ENCODE data around the gene HFE.
"Not testable (repeated sequence)": the region's sequence is repeated elsewhere in the genome, so short reads cannot be mapped to it uniquely, and the experiment has no call there.

HFE gene, protein sequence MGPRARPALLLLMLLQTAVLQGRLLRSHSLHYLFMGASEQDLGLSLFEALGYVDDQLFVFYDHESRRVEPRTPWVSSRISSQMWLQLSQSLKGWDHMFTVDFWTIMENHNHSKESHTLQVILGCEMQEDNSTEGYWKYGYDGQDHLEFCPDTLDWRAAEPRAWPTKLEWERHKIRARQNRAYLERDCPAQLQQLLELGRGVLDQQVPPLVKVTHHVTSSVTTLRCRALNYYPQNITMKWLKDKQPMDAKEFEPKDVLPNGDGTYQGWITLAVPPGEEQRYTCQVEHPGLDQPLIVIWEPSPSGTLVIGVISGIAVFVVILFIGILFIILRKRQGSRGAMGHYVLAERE

DNA sequence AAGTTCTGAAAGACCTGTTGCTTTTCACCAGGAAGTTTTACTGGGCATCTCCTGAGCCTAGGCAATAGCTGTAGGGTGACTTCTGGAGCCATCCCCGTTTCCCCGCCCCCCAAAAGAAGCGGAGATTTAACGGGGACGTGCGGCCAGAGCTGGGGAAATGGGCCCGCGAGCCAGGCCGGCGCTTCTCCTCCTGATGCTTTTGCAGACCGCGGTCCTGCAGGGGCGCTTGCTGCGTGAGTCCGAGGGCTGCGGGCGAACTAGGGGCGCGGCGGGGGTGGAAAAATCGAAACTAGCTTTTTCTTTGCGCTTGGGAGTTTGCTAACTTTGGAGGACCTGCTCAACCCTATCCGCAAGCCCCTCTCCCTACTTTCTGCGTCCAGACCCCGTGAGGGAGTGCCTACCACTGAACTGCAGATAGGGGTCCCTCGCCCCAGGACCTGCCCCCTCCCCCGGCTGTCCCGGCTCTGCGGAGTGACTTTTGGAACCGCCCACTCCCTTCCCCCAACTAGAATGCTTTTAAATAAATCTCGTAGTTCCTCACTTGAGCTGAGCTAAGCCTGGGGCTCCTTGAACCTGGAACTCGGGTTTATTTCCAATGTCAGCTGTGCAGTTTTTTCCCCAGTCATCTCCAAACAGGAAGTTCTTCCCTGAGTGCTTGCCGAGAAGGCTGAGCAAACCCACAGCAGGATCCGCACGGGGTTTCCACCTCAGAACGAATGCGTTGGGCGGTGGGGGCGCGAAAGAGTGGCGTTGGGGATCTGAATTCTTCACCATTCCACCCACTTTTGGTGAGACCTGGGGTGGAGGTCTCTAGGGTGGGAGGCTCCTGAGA lies at the start of gene HFE:
Gene HFE (plus strand): TSS at position 146 of the 832 bp plus-strand sequence. CDS start 12 bp downstream, at position 158.
- peak; percentile 3 for DNase-seq (ENCODE audit: low read depth)

DNA sequence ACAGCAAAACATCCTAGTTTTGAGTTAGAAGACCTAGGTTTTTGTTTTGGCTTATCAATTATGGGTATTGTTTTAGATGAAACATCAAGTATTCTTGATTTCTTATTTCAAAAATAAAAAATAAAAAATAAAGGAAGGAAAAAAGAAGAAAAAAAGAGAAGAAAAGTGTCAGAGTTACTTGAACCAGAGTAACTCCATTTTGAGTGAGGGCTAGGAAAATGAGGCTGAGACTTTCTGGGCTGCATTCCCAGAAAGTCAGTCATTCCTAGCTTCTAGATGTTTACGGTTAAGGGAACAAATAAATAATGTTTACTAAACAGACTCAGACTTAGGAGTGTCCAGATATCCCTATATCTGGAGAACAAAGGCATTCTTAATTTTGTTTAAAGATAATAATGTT lies 45.3 kb upstream of the HFE start:
- DNase-seq (ENCODE audit: low read depth): no peak

DNA sequence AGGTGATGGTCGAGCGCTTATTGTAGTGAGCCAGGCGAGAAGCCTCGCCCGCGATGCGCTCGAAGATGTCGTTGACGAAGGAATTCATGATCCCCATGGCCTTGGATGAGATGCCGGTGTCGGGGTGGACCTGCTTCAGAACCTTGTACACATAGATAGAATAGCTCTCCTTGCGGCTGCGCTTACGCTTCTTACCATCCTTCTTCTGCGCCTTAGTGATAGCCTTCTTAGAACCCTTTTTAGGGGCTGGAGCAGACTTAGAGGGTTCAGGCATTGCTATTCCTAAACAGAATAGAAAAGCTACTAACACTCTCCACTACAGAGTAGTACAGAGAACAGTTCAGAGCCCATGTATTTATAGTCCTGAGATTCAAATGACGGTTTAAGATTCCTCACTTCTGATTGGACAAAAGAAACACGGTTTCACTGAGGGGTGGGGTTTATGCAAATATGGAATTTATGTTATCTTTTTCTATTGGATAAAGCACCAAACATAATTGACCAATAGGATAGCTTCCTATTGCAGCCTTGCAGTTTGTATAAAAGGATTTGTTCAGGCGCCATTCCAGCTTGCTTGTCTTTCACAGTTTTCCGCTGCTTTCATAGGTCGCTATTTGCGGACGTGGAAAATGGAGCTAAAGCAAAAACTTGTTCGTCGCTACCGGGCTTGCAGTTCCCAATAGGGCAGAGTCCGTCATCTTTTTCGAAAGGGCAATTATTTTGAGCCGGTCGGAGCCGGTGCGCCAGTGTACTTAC lies 43.7 kb upstream of the HFE start:
- peak; percentile 59 for DNase-seq (ENCODE audit: low read depth)

DNA sequence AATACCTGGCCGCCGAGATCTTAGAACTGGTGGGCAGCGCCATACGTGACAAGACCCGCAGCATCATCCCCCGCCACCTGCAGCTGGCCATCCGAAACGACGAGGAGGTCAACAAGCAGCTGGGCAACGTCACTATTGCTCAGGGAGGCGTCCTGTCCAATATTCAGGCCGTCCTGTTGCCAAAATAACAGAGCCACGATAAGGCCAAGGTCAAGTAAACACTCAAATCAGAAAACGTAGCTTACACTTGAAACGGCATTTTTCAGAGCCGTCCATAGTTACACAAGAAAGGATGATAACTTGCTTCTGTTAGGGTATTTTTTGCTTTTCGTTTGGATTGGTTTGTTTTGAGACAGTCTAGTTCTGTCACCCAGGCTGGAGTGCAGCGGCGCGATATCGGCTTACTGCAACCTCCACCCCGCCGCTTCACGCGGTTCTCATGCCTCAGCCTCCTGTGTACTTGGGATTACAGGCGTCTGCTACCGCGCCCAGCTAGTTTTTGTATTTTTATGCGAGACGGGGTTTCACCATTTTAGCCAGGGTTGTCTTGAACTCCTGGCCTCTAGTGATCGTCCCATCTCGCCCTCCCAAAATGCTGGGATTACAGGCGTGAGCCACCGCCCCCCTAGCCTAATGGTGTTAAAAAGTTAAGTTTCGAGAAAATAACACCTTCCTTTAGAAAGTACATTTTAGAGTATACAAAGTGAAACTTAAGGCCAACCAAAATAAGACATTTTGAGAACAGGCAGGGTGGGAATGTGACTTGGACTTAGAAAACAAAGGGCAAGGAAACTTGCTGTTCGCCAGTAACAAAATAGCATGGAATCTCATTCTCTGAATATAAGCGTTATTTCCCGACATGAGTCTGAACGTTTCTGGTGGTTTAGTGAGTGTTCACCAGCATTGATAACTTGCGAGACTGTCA lies 42.8 kb upstream of the HFE start:
- no peak for DNase-seq (ENCODE audit: low read depth)

DNA sequence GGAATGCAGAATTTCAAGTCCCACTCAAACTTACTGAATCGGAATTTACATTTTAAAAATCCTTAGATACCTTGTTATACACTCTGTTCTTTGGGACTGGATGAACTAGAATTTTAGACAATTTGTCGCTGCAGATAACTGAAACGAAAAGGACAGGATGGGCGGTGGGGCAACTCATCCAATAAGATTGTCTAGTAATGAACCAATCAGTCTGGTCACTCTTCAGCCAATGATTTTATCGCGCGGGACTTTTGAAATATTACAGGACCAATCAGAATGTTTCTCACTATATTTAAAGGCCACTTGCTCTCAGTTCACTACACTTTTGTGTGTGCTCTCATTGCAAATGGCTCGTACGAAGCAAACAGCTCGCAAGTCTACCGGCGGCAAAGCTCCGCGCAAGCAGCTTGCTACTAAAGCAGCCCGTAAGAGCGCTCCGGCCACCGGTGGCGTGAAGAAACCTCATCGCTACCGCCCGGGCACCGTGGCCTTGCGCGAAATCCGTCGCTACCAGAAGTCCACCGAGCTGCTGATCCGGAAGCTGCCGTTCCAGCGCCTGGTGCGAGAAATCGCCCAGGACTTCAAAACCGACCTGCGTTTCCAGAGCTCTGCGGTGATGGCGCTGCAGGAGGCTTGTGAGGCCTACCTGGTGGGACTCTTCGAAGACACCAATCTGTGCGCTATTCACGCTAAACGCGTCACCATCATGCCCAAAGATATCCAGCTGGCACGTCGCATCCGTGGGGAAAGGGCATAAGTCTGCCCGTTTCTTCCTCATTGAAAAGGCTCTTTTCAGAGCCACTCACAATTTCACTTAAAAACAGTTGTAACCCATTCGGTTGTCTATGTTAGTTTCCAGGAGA lies 41.9 kb upstream of the HFE start:
- peak; percentile 71 for DNase-seq (ENCODE audit: low read depth)

DNA sequence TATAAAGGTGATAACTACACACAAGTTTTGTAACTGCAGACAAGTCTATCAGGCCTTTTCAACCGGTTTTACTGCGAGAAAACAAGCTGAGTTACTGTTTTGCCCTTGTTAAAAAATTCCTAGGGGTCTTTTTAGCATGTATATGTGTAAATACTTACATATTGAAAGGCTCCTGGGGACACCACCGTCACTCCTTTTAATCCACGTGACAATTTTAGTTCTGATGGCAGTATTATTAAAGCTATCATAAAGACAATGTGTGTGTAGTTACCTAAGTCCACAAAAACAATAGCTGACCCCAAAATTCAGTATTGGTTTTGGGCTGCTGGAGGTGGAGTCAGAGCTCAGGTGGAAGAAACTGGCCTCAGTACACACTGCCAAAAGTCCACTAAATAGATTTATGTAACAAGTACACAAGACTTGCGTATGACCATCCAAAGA lies 41.3 kb upstream of the HFE start:
- DNase-seq (ENCODE audit: low read depth): no peak

DNA sequence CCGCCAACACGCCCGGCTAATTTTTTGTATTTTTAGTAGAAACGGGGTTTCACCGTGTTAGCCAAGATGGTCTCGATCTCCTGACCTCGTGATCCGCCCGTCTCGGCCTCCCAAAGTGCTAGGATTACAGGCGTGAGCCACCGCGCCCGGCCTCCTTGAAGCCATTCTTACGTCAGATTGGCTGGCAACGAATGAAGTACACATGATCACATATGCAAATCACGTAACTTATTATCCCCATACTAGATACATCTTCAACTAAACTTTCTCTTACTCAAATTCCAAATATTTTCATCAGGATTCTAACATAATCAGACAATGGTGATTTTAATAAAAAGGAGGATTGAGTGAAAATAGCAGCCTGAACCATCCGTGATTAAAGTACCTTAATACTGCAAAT lies 39.9 kb upstream of the HFE start:
- not testable (repeated sequence) for DNase-seq (ENCODE audit: low read depth)

DNA sequence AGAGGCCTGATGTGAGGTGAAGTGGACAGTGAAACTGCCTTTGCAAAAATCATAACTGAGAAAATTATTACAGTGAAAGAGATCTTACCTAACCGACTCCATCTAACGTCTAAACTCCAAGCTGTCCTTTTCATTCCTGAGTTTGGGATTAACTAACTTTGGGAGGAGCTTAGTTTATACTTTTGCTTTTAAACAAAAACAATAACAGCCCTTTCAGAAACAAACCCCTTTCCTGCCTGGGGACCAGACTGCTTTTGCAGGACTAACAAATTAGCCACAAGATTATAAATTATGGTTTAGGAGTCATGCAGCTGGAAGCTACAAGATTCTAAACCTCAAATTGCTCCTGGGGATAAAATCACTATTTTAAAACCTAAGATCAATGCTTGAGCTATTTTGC lies 38.6 kb upstream of the HFE start:
- no peak for DNase-seq (ENCODE audit: low read depth)

DNA sequence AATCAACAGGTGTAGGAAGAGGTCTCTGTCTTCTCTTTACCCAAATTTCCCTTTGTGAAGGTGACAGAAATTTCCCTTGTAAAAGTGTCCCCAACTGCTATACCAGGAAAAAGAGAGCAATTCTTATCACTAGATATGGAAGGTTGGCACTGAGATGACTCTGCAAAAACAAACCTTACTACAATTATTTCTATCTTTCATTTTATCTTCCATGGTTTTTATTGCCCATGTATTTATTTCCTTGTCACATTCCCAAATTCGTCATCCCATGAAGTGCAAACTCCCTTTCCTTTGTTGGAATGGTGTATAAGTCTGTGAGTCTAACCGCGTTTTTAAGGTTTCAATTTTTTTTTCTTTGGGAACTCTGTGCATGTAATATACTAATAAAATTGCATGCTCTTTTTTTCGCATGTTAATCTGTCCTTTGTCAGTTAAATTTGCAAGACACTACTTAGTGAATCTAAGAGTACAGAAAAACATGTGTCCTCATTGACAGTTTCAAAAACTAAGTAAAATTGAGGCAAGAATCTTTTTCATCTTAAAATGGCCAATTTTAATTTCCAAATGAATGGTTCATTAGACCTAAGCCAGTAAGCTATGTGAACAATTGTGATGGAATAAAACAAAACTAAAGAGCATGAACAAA lies 35.4 kb upstream of the HFE start:
- no peak for DNase-seq (ENCODE audit: low read depth)

DNA sequence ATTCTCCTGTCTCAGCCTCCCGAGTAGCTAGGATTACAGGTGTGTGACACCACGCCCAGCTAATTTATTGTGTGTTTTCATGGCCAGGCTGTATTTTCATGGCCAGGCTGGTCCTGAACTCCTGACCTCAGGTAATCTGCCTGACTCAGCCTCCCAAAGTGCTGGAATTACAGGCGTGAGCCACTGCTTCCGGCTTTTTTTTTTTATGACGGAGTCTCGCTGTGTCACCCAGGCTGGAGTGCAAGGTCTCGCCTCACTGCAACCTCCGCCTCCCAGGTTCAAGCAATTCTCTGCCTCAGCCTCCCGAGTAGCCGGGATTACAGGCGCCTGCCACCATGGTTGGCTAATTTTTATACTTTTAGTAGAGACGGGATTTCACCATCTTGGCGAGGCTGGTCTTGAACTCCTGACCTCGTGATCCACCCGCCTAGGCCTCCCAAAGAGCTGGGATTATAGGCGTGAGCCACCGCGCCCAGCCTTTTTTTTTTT lies 34.4 kb upstream of the HFE start:
- DNase-seq (ENCODE audit: low read depth): not testable (repeated sequence)

DNA sequence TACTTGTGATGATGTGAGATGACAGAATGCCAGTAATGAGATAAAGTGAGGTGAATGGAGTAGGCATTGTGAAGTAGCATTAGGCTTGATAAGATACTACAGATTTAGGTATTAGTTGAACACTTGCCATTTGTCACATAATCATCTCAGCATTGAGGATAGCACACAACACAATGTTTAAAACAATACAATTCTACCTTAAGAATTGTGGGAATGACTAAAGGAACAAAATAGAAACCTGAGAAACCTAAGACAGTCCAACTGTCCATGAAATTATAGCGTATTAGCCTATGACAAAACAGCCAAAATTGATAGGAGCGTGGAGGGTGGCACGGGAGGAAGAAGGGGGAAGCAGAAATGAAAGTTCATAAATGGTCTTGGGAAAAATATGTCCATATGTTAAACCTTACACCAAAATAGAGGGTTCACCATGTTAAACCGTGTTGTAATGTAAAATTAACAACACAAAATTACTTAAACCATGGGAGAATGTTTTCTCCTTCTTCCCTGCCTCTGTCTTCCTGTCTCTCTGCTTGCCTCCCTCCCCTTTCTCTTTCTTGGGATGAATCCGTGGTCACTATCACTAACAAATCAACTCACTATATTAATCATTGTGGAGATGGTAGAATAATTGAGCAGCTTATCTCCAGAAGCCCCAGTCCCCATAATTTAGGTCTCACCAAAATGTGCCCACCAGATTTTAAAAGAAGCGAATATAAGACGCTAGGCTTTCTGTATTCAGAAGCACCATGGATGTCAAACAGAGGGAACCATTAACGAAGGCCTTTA lies 33.0 kb upstream of the HFE start:
- no peak for DNase-seq (ENCODE audit: low read depth)

DNA sequence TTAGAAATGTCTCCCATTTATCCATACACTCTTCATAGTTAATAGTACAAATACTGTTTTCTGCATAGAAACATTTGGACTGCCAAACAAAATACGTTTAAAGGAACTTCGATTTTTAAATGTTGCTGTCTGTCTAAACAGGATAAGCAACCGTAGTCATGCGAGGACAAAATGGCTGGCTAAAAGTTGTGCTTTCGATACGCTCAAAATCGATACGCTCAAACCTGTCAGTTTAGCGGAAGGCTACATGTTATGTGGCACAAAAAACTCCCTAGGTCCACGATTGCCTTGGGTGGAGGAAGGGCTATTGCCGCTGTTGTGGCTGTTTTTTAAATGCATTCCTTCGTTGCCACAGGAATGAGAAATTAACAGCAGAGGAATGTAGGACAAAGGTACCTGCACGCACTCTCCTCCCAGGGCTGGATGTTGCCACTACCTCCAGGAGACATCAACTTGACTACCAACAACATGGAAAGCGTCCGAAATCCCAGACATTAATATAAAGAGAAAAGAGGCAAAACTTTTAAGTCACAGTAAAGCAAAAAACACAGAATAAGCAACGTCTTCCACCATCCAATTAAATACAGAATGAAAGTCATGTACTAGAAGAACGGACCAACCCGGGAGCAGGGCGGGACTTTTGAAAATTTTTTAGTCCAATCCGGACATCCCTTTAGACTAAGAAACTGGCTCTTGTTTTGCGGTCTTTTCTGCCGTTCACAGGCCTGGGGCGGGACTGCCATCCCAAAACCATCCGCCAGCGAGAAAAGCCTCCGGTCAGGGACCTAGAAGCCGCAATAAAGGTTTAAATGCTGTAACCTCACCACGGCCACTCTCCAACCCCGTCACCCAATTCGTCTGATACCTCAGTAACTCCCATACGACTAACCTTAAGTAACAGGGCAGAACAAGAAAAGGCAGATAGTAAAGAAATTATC lies 32.2 kb upstream of the HFE start:
- peak; percentile 77 for DNase-seq (ENCODE audit: low read depth)

DNA sequence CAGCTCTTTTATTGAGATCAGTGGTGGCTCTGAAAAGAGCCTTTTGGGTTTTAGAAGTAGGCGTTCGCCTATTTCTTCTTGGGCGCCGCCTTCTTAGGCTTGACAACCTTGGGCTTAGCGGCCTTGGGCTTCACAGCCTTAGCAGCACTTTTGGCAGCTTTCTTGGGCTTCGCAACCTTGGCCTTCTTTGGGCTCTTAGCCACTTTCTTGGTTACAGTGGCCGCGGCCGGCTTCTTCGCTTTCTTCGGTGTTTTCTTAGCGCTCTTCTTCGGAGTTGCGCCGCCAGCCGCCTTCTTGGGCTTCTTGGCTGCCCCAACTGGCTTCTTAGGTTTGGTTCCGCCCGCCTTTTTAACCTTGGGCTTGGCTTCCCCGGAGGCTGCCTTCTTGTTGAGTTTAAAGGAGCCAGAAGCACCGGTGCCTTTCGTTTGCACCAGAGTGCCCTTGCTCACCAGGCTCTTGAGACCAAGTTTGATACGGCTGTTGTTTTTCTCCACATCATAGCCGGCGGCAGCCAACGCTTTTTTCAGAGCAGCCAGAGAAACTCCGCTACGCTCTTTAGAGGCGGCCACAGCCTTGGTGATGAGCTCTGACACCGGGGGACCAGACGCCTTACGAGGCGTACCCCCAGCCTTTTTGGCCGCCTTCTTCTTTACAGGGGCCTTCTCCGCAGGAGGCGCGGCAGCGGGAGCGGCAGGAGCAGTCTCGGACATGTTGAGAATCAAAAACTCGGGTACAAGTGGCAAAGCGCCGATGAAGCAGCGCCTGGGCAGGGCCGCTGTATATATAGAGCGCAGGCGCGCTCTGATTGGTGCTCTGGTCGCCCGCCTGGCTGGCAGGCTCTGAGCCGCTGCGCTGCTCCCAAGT lies 31.3 kb upstream of the HFE start:
- peak; percentile 85 for DNase-seq (ENCODE audit: low read depth)

DNA sequence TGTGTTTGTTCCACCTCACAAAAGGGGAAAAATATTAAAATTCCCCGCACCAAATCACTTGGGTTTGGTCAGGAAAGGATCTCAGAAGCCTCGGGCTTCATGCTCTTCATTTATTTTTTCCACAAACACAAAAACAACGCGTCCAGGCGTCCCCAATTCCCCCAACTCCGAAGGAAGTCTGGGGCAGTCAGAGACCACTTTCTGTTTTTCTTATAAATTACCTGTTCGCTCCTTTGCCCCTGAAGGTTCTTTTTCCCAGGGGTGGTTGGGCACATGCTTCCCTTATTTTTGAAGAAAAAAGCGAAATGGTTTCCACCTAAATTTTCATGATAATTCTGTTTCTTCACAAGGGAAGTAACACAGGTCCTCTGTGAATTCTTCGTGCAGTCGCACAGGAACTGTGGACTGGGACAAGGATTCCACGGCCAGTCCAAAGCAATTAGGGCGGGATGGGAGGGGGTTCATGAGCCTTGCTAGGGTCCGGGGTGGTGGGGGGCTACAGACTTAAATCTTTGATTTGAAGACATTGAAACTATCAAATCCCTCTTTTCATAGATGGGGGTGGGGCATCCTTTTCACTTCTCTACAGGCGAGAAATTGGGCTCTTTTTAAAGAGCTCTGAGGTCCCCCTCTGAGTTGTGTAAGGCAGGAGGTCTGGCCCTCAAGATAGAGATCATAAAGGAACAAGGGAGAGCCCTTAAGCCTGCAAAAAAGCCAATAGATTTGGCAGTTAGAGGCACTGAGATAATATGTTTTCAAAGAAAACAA lies 30.5 kb upstream of the HFE start:
- DNase-seq (ENCODE audit: low read depth): no peak

DNA sequence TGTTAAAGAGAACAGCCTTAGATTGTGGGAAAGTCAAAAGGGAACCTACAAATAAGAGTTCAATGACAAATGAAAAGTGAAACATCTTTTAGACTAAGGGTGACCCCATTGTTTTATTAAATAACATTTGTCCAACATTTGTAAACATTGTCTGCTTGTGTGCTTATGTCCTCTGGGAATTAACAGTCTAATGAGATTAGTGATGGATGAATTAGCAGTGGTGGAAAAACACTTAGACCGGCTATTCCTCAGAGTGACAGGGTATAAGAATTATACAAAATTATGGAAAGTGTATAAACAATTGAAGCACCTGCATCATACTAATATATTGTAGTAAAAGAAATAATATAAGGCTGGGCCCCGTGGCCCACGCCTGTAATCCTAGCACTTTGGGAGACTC lies 29.3 kb upstream of the HFE start:
- no peak for DNase-seq (ENCODE audit: low read depth)

DNA sequence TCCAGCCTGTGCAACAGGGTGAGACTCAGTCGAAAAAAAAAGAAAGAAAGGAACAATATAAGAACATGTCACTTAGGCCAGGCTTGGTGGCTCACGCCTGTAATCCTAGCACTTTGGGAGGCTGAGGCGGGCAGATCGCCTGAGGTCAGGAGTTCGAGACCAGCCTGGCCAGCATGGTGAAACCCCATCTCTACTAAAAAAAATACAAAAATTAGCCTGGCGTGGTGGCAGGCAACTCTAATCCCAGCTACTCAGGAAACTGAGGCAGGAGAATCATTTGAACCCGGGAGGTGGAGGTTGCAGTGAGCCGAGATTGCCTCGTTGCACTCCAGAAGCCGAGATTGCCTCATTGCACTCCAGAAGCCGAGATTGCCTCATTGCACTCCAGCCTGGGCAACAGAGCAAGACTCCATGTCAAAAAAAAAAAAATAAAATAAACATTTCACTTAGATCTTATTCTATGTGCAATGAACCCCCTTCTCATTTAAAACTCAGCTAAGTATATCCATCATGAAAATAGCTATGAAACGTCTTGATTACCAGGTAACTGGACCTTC lies 28.7 kb upstream of the HFE start:
- DNase-seq (ENCODE audit: low read depth): not testable (repeated sequence)

Data from activated T-cell treated with anti-CD3 and anti-CD28 coated beads for 24 hours (primary cell).